HepG2 (cell line): ENCODE results near the gene TXN. TPM values are rescaled to one million over a fixed set of nuclear protein-coding genes. Genes with fewer than 3 reads are reported as not detected.

Experiments used
- AHR ChIP-seq: IDR thresholded peaks from 2 replicates; pipeline ENCODE4 v1.6.1; 2018; ENCODE audit warnings: missing genetic modification reagents, missing compliant biosample characterization
- BHLHE40 ChIP-seq: IDR thresholded peaks from 2 replicates; pipeline ENCODE4 v1.6.1; 2011; ENCODE audit warnings: low read length, improper control_type of control experiment
- HIVEP1 ChIP-seq: sonication (generic); formaldehyde crosslinking; IDR thresholded peaks from 2 replicates; pipeline ENCODE4 v1.4.0; 2020; ENCODE audit warnings: mild to moderate bottlenecking, missing genetic modification reagents
- JARID2 ChIP-seq: sonication (generic); formaldehyde crosslinking; IDR thresholded peaks from 2 replicates; pipeline ENCODE4 v1.8.1; 2023; ENCODE audit warnings: missing genetic modification reagents, inconsistent platforms; ENCODE audit not compliant: insufficient replicate concordance
- MEIS1 ChIP-seq: sonication (generic); formaldehyde crosslinking; IDR thresholded peaks from 2 replicates; pipeline ENCODE4 v1.9.0; 2021; ENCODE audit warnings: mild to moderate bottlenecking, missing genetic modification reagents, moderate library complexity, borderline replicate concordance
- NBN ChIP-seq: fragments of 450-650 bp; conservative IDR thresholded peaks from 2 replicates; pipeline ENCODE4 v1.6.1; 2017
- SALL2 ChIP-seq: sonication (generic); formaldehyde crosslinking; IDR thresholded peaks from 2 replicates; pipeline ENCODE4 v1.8.1; 2023; ENCODE audit warnings: mild to moderate bottlenecking, missing genetic modification reagents, inconsistent platforms
- ZFAT ChIP-seq: sonication (generic); formaldehyde crosslinking; conservative IDR thresholded peaks from 2 replicates; pipeline ENCODE4 v1.8.1; 2023; ENCODE audit warnings: missing genetic modification reagents, inconsistent platforms
- ZNF33B ChIP-seq: sonication (generic); formaldehyde crosslinking; IDR thresholded peaks from 2 replicates; pipeline ENCODE4 v1.5.1; 2020; ENCODE audit warnings: mild to moderate bottlenecking, missing genetic modification reagents
- ZNF766 ChIP-seq: sonication (generic); formaldehyde crosslinking; IDR thresholded peaks from 2 replicates; pipeline ENCODE4 v1.5.0; 2020; ENCODE audit warnings: missing genetic modification reagents, borderline replicate concordance
- polyA plus RNA-seq, 8 experiments: library from polyadenylated mRNA; depleted of rRNA in 3 of 8; stranded (reverse) in 7 of 8; unstranded in 1 of 8; fragments of >200 nt; fragmentation: Illumina TruSeq in 4 of 8; extraction: Trizol in 4 of 8; gene quantifications; 2 replicates each; pipeline versions ENCODE4 v1.2.1 to v1.2.3, GENCODE V29; 2011 to 2016; ENCODE audit warnings: low read depth in 4 of 8, missing spikeins in 1 of 8, mixed read lengths in 1 of 8; ENCODE audit not compliant: insufficient read depth in 1 of 8
- total RNA-seq, 5 experiments: library from RNA; depleted of rRNA; stranded (reverse); fragments of >200 nt; fragmentation: Illumina TruSeq; extraction: Trizol; gene quantifications; 2 replicates each; pipeline ENCODE4 v1.2.3, GENCODE V29; 2016; ENCODE audit warnings: low read depth in 1 of 5
- TF ChIP-seq, protein P1 (sequence below): sonication (generic); formaldehyde crosslinking; IDR thresholded peaks from 2 replicates; pipeline ENCODE4 v1.5.1; 2020; ENCODE audit warnings: missing genetic modification reagents, mild to moderate bottlenecking, borderline replicate concordance
- TF ChIP-seq, protein P2 (sequence below): sonication (generic); formaldehyde crosslinking; IDR thresholded peaks from 2 replicates; pipeline ENCODE4 v1.9.0; 2022; ENCODE audit warnings: missing genetic modification reagents, mild to moderate bottlenecking, borderline replicate concordance
- TF ChIP-seq, protein P3 (sequence below): sonication (generic); formaldehyde crosslinking; IDR thresholded peaks from 2 replicates; pipeline ENCODE4 v1.4.0; 2020; ENCODE audit warnings: missing genetic modification reagents, borderline replicate concordance
- TF ChIP-seq, protein P4 (sequence below): sonication (generic); formaldehyde crosslinking; conservative IDR thresholded peaks from 2 replicates; pipeline ENCODE4 v1.8.0; 2022; ENCODE audit warnings: mild to moderate bottlenecking, moderate library complexity, missing genetic modification reagents
- TF ChIP-seq, protein P5 (sequence below): sonication (generic); formaldehyde crosslinking; IDR thresholded peaks from 2 replicates; pipeline ENCODE4 v1.8.0; 2022; ENCODE audit warnings: mild to moderate bottlenecking, missing genetic modification reagents, moderate library complexity
- TF ChIP-seq, protein P6 (sequence below): sonication (generic); IDR thresholded peaks from 2 replicates; pipeline ENCODE4 v1.6.1; 2016; ENCODE audit warnings: low read depth, borderline replicate concordance

TXN gene
- total and polyA plus RNA-seq, 2 of the 13 experiments (the other 11 are each of a cell fraction or from before 2014, with no cell fraction given): 364 to 470 TPM

DNA sequence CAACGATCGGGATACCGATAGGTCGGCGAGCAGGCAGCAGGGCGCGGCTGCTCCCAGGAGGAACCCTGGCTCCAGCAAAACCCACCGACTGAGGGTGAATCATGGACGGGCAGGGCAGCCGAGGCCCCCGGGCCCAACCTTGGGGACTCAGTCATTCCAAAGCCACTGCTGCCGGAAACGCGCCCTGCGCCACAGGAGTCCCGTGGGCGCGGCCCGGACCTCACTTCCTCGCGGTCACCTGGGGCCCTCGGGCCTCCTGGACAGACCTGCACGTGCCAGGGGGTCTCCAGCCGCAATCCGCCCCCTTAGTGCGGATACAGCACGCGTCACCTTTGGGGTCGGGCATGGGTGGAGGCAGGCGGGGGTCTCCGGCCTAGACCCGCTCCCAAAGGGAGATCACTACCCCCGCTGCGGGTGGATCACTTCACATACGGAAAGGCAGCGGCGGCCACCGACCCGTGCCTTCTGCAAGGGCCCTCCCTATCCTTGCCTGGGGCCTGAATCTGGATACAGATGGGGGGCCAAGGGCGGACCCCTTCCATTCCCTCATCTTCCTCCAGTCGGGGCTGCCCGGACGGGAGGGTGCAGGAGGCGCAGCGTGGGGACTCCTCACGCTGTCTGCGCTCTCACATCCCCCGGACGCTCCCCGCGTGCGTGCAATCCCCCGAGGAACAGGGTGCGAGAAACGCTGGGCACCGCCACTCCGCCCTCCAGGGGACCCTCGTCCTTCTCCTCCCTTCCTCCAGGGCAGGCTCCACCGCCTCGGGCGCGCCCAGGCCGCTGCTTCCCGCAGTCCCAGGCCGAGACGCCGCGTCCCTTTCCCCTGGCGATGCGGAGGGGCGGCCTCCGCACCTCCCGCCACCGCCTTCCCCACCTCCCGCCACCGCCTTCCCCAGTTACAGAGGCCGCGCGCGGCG, 586 bp downstream of the TXN start (continued):
- TF ChIP-seq ZNF766 (CRISPR knock-in tag) (0 out of 2 replicates have a peak, but pooled peaks have one; percentile 36), BHLHE40 (peak; percentile 86), AHR (no peak), NBN (no peak), ZNF33B (0 out of 2 replicates have a peak, but pooled peaks have one; percentile 39), MEIS1 (CRISPR knock-in tag) (0 out of 2 replicates have a peak, but pooled peaks have one; percentile 6), JARID2 (CRISPR knock-in tag) (no peak), SALL2 (peak; percentile 66; the same call in 1 of the 2 replicates), ZFAT (CRISPR knock-in tag) (0 out of 2 replicates have a peak, but pooled peaks have one; percentile 69), HIVEP1 (CRISPR knock-in tag) (peak; percentile 18; the same call in 1 of the 2 replicates)
- TF ChIP-seq, protein P1, sequence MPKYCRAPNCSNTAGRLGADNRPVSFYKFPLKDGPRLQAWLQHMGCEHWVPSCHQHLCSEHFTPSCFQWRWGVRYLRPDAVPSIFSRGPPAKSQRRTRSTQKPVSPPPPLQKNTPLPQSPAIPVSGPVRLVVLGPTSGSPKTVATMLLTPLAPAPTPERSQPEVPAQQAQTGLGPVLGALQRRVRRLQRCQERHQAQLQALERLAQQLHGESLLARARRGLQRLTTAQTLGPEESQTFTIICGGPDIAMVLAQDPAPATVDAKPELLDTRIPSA (CRISPR knock-in tag): 0 out of 2 replicates have a peak, but pooled peaks have one; percentile 73
- TF ChIP-seq, protein P2, sequence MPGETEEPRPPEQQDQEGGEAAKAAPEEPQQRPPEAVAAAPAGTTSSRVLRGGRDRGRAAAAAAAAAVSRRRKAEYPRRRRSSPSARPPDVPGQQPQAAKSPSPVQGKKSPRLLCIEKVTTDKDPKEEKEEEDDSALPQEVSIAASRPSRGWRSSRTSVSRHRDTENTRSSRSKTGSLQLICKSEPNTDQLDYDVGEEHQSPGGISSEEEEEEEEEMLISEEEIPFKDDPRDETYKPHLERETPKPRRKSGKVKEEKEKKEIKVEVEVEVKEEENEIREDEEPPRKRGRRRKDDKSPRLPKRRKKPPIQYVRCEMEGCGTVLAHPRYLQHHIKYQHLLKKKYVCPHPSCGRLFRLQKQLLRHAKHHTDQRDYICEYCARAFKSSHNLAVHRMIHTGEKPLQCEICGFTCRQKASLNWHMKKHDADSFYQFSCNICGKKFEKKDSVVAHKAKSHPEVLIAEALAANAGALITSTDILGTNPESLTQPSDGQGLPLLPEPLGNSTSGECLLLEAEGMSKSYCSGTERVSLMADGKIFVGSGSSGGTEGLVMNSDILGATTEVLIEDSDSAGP (CRISPR knock-in tag): peak; percentile 61; the same call in 1 of the 2 replicates
- TF ChIP-seq, protein P3, sequence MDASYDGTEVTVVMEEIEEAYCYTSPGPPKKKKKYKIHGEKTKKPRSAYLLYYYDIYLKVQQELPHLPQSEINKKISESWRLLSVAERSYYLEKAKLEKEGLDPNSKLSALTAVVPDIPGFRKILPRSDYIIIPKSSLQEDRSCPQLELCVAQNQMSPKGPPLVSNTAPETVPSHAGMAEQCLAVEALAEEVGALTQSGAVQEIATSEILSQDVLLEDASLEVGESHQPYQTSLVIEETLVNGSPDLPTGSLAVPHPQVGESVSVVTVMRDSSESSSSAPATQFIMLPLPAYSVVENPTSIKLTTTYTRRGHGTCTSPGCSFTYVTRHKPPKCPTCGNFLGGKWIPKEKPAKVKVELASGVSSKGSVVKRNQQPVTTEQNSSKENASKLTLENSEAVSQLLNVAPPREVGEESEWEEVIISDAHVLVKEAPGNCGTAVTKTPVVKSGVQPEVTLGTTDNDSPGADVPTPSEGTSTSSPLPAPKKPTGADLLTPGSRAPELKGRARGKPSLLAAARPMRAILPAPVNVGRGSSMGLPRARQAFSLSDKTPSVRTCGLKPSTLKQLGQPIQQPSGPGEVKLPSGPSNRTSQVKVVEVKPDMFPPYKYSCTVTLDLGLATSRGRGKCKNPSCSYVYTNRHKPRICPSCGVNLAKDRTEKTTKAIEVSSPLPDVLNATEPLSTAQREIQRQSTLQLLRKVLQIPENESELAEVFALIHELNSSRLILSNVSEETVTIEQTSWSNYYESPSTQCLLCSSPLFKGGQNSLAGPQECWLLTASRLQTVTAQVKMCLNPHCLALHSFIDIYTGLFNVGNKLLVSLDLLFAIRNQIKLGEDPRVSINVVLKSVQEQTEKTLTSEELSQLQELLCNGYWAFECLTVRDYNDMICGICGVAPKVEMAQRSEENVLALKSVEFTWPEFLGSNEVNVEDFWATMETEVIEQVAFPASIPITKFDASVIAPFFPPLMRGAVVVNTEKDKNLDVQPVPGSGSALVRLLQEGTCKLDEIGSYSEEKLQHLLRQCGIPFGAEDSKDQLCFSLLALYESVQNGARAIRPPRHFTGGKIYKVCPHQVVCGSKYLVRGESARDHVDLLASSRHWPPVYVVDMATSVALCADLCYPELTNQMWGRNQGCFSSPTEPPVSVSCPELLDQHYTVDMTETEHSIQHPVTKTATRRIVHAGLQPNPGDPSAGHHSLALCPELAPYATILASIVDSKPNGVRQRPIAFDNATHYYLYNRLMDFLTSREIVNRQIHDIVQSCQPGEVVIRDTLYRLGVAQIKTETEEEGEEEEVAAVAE: peak; percentile 22; the same call in 1 of the 2 replicates
- TF ChIP-seq, protein P4, sequence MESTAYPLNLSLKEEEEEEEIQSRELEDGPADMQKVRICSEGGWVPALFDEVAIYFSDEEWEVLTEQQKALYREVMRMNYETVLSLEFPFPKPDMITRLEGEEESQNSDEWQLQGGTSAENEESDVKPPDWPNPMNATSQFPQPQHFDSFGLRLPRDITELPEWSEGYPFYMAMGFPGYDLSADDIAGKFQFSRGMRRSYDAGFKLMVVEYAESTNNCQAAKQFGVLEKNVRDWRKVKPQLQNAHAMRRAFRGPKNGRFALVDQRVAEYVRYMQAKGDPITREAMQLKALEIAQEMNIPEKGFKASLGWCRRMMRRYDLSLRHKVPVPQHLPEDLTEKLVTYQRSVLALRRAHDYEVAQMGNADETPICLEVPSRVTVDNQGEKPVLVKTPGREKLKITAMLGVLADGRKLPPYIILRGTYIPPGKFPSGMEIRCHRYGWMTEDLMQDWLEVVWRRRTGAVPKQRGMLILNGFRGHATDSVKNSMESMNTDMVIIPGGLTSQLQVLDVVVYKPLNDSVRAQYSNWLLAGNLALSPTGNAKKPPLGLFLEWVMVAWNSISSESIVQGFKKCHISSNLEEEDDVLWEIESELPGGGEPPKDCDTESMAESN: 0 out of 2 replicates have a peak, but pooled peaks have one; percentile 23
- TF ChIP-seq, protein P5, sequence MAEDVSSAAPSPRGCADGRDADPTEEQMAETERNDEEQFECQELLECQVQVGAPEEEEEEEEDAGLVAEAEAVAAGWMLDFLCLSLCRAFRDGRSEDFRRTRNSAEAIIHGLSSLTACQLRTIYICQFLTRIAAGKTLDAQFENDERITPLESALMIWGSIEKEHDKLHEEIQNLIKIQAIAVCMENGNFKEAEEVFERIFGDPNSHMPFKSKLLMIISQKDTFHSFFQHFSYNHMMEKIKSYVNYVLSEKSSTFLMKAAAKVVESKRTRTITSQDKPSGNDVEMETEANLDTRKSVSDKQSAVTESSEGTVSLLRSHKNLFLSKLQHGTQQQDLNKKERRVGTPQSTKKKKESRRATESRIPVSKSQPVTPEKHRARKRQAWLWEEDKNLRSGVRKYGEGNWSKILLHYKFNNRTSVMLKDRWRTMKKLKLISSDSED: 0 out of 2 replicates have a peak, but pooled peaks have one; percentile 16
- TF ChIP-seq, protein P6, sequence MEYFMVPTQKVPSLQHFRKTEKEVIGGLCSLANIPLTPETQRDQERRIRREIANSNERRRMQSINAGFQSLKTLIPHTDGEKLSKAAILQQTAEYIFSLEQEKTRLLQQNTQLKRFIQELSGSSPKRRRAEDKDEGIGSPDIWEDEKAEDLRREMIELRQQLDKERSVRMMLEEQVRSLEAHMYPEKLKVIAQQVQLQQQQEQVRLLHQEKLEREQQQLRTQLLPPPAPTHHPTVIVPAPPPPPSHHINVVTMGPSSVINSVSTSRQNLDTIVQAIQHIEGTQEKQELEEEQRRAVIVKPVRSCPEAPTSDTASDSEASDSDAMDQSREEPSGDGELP: peak; percentile 18; the same call in 1 of the 2 replicates
